Osteoblast (primary cell): ENCODE results near the gene PNLIPRP3. TPM values are rescaled to one million over a fixed set of nuclear protein-coding genes. Genes with fewer than 3 reads are reported as not detected.

Experiments used
- DNase-seq: peaks from one replicate; pipeline ENCODE4 v3.0.0; 2011; ENCODE audit warnings: low spot score, mixed read lengths; ENCODE audit not compliant: insufficient read length; ENCODE audit errors: missing footprints
- H2AFZ ChIP-seq: 2 replicates; pipeline ENCODE4 v1.6.0; 2011; ENCODE audit warnings: mild to moderate bottlenecking, low read length
- H3K27ac ChIP-seq: 2 replicates; pipeline ENCODE4 v1.5.1; 2011; ENCODE audit warnings: mild to moderate bottlenecking, low read depth, low read length, moderate library complexity
- H3K27me3 ChIP-seq: 2 replicates; pipeline ENCODE4 v1.6.0; 2012; ENCODE audit warnings: mild to moderate bottlenecking, control low read depth, inconsistent platforms, low read length, moderate library complexity; ENCODE audit not compliant: insufficient read depth
- H3K36me3 ChIP-seq: 2 replicates; pipeline ENCODE4 v1.5.1; 2011; ENCODE audit warnings: mild to moderate bottlenecking, low read length, control low read depth, moderate library complexity; ENCODE audit not compliant: insufficient read depth
- H3K4me1 ChIP-seq: 2 replicates; pipeline ENCODE4 v1.5.1; 2011; ENCODE audit warnings: mild to moderate bottlenecking, low read length, control low read depth, moderate library complexity; ENCODE audit not compliant: insufficient read depth
- H3K4me2 ChIP-seq: 2 replicates; pipeline ENCODE4 v1.6.0; 2011; ENCODE audit warnings: mild to moderate bottlenecking, low read length; ENCODE audit not compliant: insufficient read depth
- H3K4me3 ChIP-seq: fragments of 200-600 bp; sonication (generic); 3 replicates; pipeline ENCODE4 v1.5.1; 2012; ENCODE audit warnings: mild to moderate bottlenecking, low read length, inconsistent platforms; ENCODE audit not compliant: insufficient read depth
- H3K79me2 ChIP-seq: 2 replicates; pipeline ENCODE4 v1.6.0; 2012; ENCODE audit warnings: mild to moderate bottlenecking, low read length, control low read depth, inconsistent platforms; ENCODE audit not compliant: insufficient read depth
- H3K9me3 ChIP-seq: 2 replicates; pipeline ENCODE4 v1.5.1; 2011; ENCODE audit warnings: low read depth, low read length, control low read depth
- H4K20me1 ChIP-seq: 2 replicates; pipeline ENCODE4 v1.6.0; 2012; ENCODE audit warnings: mild to moderate bottlenecking, low read length, control low read depth; ENCODE audit not compliant: insufficient read depth
- CTCF ChIP-seq: IDR thresholded peaks from 2 replicates; pipeline ENCODE4 v1.5.1; 2011; ENCODE audit warnings: mild to moderate bottlenecking, low read depth, low read length, moderate library complexity; ENCODE audit errors: extremely low read depth
- total RNA-seq: library from RNA; depleted of rRNA; stranded (reverse); fragments of >200 nt; gene quantifications from 2 replicates; pipeline ENCODE4 v1.2.3, GENCODE V29; 2012

Gene PNLIPRP3
- total RNA-seq, 1 donor, result 0.72 TPM

GRCh38 chr10:116475866-116476265, 48.2 kb downstream of the PNLIPRP3 start:
- H3K9me3 ChIP-seq, result no peaks in the 10 kb centered on the region
- H3K4me2 ChIP-seq, result no peak overlapping the region
- no peaks in the 10 kb centered on the region for H4K20me1 ChIP-seq
- H2AFZ ChIP-seq, result no peak overlapping the region
- no peak overlapping the region for H3K4me3 ChIP-seq
- H3K36me3 ChIP-seq, result no peaks in the 10 kb centered on the region
- no peaks in the 10 kb centered on the region for H3K79me2 ChIP-seq
- no peaks in the 10 kb centered on the region for H3K4me1 ChIP-seq
- DNase-seq, result no peak
- no peak overlapping the region for H3K27ac ChIP-seq
- no peak for TF ChIP-seq CTCF
- no peaks in the 10 kb centered on the region for H3K27me3 ChIP-seq

GRCh38 chr10:116476461-116476860, 48.8 kb downstream of the PNLIPRP3 start:
- Histone ChIP-seq H3K36me3 (no peaks in the 10 kb centered on the region), H3K4me3 (no peak overlapping the region), H4K20me1 (no peaks in the 10 kb centered on the region), H3K79me2 (no peaks in the 10 kb centered on the region), H3K9me3 (no peaks in the 10 kb centered on the region), H3K4me1 (no peaks in the 10 kb centered on the region), H2AFZ (no peak overlapping the region), H3K27ac (no peak overlapping the region), H3K4me2 (no peak overlapping the region), H3K27me3 (no peaks in the 10 kb centered on the region)
- no peak for TF ChIP-seq CTCF
- no peak for DNase-seq

- no peak overlapping the region for H3K4me3 ChIP-seq
- H3K79me2 ChIP-seq, result no peaks in the 10 kb centered on the region
- H4K20me1 ChIP-seq, result no peaks in the 10 kb centered on the region
- no peak for TF ChIP-seq CTCF
- no peak overlapping the region for H3K4me2 ChIP-seq
- no peak overlapping the region for H3K27ac ChIP-seq
- DNase-seq, result no peak
- no peak overlapping the region for H2AFZ ChIP-seq
- no peaks in the 10 kb centered on the region for H3K36me3 ChIP-seq
- no peaks in the 10 kb centered on the region for H3K27me3 ChIP-seq
- H3K4me1 ChIP-seq, result no peaks in the 10 kb centered on the region
- no peaks in the 10 kb centered on the region for H3K9me3 ChIP-seq
Observed at GRCh38 chr10:116477986-116478664, 50.5 kb downstream of the PNLIPRP3 start.

GRCh38 chr10:116486770-116487448, 59.3 kb downstream of the PNLIPRP3 start:
- no peak for DNase-seq
- H3K27me3 ChIP-seq, result no peaks in the 10 kb centered on the region
- no peak overlapping the region for H3K4me3 ChIP-seq
- no peak overlapping the region for H3K4me2 ChIP-seq
- H3K27ac ChIP-seq, result no peak overlapping the region
- no peaks in the 10 kb centered on the region for H3K79me2 ChIP-seq
- H3K4me1 ChIP-seq, result no peaks in the 10 kb centered on the region
- H2AFZ ChIP-seq, result no peak overlapping the region
- no peaks in the 10 kb centered on the region for H4K20me1 ChIP-seq
- no peak for TF ChIP-seq CTCF
- H3K36me3 ChIP-seq, result no peaks in the 10 kb centered on the region
- H3K9me3 ChIP-seq, result no peaks in the 10 kb centered on the region
